Tibial nerve (tissue), 4 donors: Measurements from ENCODE around the gene SSR1. TPM values are rescaled to one million over a fixed set of nuclear protein-coding genes. Genes with fewer than 3 reads are reported as not detected.

Experiments used
- DNase-seq, 2 donors: peaks; one replicate each; pipeline ENCODE4 v3.0.0-alpha.2; 2019; ENCODE audit warnings: low spot score in 2 of 2
- H3K27ac ChIP-seq, 4 donors: fragments of 200-600 bp; sonication (generic) in 3 of 4; one replicate each; pipeline ENCODE4 v1.5.1; 2017 to 2019; ENCODE audit warnings: mild to moderate bottlenecking in 1 of 4
- H3K27me3 ChIP-seq, 2 donors: fragments of 200-600 bp; sonication (generic) in 1 of 2; one replicate each; pipeline versions ENCODE4 v1.5.1 to v1.6.0; 2017 to 2019
- H3K36me3 ChIP-seq, 3 donors: fragments of 200-600 bp; sonication (generic); one replicate each; pipeline ENCODE4 v1.5.1; 2018 to 2019
- H3K4me1 ChIP-seq, 4 donors: fragments of 200-600 bp; sonication (generic) in 3 of 4; one replicate each; pipeline ENCODE4 v1.5.1; 2017 to 2019
- H3K4me3 ChIP-seq, 4 donors: fragments of 200-600 bp; sonication (generic) in 3 of 4; one replicate each; pipeline ENCODE4 v1.5.1; 2017 to 2019; ENCODE audit warnings: mild to moderate bottlenecking in 1 of 4, moderate library complexity in 1 of 4
- H3K9me3 ChIP-seq, 4 donors: fragments of 200-600 bp; sonication (generic) in 3 of 4; one replicate each; pipeline ENCODE4 v1.5.1; 2017 to 2019
- EP300 ChIP-seq, 2 donors: sonication (generic); formaldehyde crosslinking; IDR thresholded peaks; one replicate each; pipeline ENCODE4 v1.6.1; 2017; ENCODE audit warnings: antibody characterized with exemption in 2 of 2, mild to moderate bottlenecking in 1 of 2
- POLR2A ChIP-seq, 2 donors: fragments of 450-650 bp; IDR thresholded peaks; one replicate each; pipeline ENCODE4 v1.6.1; 2017; ENCODE audit warnings: antibody characterized with exemption in 2 of 2, mild to moderate bottlenecking in 2 of 2, moderate library complexity in 2 of 2
- WGBS, 2 donors: methylation state at CpG; one replicate each; pipeline ENCODE4 v1.1.5; 2018; 5-methylcytosine and 5-hydroxymethylcytosine counted together
- total RNA-seq, 4 donors: library from RNA; depleted of rRNA; stranded (reverse); fragments of >200 nt; gene quantifications; one replicate each; pipeline ENCODE4 v1.1.0, GENCODE V29; 2016
- TF ChIP-seq, protein P1 (sequence below), 5 experiments: fragments of 200-600 bp in 3 of 5; fragments of 450-650 bp in 2 of 5; sonication (generic) in 3 of 5; IDR thresholded peaks; one replicate each; pipeline ENCODE4 v1.5.1; 2016 to 2019; ENCODE audit warnings: antibody characterized with exemption in 5 of 5, mild to moderate bottlenecking in 3 of 5, moderate library complexity in 2 of 5

SSR1 gene
- total RNA-seq, 4 donors from 2014 or later = 30.8 to 68.2 (median 51.5) TPM

- Histone ChIP-seq H3K36me3 (peaks cover 0 to 5% (median 0%) of the 10 kb centered on the region in 3 donors), H3K27me3 (no peaks in the 10 kb centered on the region)
Observed at GRCh38 chr6:7271205-7271534, 41.8 kb downstream of the SSR1 start.

DNA sequence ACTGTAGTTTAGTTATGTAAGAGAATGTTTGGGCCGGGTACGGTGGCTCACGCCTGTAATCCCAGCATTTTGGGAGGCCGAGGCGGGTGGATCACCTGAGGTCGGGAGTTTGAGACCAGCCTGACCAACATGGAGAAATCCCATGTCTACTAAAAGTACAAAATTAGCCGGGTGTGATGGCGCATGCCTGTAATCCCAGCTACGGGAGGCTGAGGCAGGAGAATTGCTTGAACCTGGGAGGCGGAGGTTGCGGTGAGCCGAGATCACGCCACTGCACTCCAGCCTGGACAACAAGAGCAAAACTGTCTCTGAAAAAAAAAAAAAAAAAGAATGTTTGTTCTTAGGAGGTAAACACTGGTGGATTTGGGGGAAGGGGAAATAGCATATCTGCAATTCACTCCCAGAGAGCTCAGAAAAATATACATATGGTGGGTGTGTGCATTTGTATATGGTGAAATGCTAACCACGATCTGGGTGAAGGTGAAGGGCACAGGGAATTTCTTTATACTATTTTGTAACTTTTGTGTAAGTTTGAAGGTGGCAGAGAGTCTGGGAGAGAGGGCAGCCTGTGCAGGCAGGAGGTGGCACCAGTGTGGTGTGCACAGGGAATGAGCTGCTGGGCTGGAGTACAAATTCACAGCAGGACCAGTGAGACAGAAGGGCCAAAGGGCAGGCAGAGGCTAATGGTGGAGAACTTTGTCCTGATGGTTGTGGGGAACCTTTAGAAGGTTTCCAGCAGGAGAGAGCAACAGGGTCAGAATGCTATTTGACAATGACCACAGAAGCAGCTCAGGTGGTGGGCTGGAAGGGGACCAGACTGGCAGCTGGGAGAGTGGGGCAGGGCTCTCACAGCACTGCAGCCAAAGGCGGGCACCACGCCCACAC is 42.4 kb downstream of the SSR1 start:
- Histone ChIP-seq H3K9me3 (no peaks in the 10 kb centered on the region), H3K36me3 (peaks cover 0 to 5% (median 0%) of the 10 kb centered on the region in 3 donors), H3K27ac (no peak overlapping the region), H3K4me1 (peaks cover 0 to 8% (median 0%) of the 10 kb centered on the region in 4 donors), H3K27me3 (no peaks in the 10 kb centered on the region), H3K4me3 (no peak overlapping the region)
- TF ChIP-seq POLR2A (IDR thresholded peaks at IDR 0.05) = no peak
- TF ChIP-seq, protein P1, sequence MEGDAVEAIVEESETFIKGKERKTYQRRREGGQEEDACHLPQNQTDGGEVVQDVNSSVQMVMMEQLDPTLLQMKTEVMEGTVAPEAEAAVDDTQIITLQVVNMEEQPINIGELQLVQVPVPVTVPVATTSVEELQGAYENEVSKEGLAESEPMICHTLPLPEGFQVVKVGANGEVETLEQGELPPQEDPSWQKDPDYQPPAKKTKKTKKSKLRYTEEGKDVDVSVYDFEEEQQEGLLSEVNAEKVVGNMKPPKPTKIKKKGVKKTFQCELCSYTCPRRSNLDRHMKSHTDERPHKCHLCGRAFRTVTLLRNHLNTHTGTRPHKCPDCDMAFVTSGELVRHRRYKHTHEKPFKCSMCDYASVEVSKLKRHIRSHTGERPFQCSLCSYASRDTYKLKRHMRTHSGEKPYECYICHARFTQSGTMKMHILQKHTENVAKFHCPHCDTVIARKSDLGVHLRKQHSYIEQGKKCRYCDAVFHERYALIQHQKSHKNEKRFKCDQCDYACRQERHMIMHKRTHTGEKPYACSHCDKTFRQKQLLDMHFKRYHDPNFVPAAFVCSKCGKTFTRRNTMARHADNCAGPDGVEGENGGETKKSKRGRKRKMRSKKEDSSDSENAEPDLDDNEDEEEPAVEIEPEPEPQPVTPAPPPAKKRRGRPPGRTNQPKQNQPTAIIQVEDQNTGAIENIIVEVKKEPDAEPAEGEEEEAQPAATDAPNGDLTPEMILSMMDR (IDR thresholded peaks at IDR 0.05) = no peak
- no peak for TF ChIP-seq EP300 (IDR thresholded peaks at IDR 0.05)
- no peak for DNase-seq
- 84 to 86% methylated on average over 16 of the region's 16 CpGs for WGBS, 2 donors

More at GRCh38 chr6:7271205-7271534, 41.8 kb downstream of the SSR1 start:
- 69 to 86% methylated on average over 11 of the region's 11 CpGs for WGBS, 2 donors
- TF ChIP-seq POLR2A (IDR thresholded peaks at IDR 0.05) (no peak), EP300 (IDR thresholded peaks at IDR 0.05) (no peak)
- TF ChIP-seq, protein P1 (IDR thresholded peaks at IDR 0.05) = no peak
- Histone ChIP-seq H3K4me3 (no peak overlapping the region), H3K4me1 (peaks cover 0 to 8% (median 0%) of the 10 kb centered on the region in 4 donors), H3K27ac (no peak overlapping the region), H3K9me3 (no peaks in the 10 kb centered on the region)
- DNase-seq = no peak

DNA sequence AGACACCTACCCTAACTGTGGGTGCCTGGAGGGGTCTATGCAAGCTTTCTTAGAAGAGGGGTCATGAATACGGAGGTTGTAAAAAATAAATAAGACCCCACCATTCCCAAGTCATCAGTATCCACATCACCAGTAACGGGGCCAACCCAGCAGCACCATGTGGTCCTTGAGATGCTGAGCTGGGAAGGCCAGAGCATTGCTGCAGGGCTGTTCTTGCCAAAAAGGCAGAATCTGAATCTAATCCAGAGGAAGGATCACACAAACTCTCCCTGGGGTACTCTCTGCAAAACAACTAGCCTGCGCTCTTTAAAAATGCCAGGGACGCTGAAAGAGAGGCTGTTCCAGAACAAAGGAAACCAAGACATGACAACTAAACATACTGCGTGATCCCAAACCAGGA is 43.2 kb downstream of the SSR1 start:
- Histone ChIP-seq H3K4me1 (peaks cover 0 to 8% (median 0%) of the 10 kb centered on the region in 4 donors), H3K27ac (no peak overlapping the region), H3K9me3 (no peaks in the 10 kb centered on the region), H3K27me3 (no peaks in the 10 kb centered on the region), H3K36me3 (peaks cover 0 to 5% (median 0%) of the 10 kb centered on the region in 3 donors), H3K4me3 (no peak overlapping the region)
- 61 to 71% methylated on average over 5 of the region's 5 CpGs for WGBS, 2 donors
- TF ChIP-seq POLR2A (IDR thresholded peaks at IDR 0.05) (no peak), EP300 (IDR thresholded peaks at IDR 0.05) (no peak)
- TF ChIP-seq, protein P1 (IDR thresholded peaks at IDR 0.05) = no peak
- DNase-seq = no peak

GRCh38 chr6:7268816-7269555 is 44.0 kb downstream of the SSR1 start:
- Histone ChIP-seq H3K36me3 (peaks cover 0 to 5% (median 0%) of the 10 kb centered on the region in 3 donors), H3K4me1 (peaks cover 0 to 8% (median 0%) of the 10 kb centered on the region in 4 donors), H3K27ac (no peak overlapping the region), H3K27me3 (no peaks in the 10 kb centered on the region), H3K9me3 (no peaks in the 10 kb centered on the region), H3K4me3 (no peak overlapping the region)
- WGBS, 2 donors = 82 to 85% methylated on average over 17 to 22 of the region's 23 CpGs
- no peak for DNase-seq
- TF ChIP-seq EP300 (IDR thresholded peaks at IDR 0.05) (no peak), POLR2A (IDR thresholded peaks at IDR 0.05) (no peak)
- TF ChIP-seq, protein P1 (IDR thresholded peaks at IDR 0.05) = no peak

- no peak overlapping the region for H3K4me3 ChIP-seq
- TF ChIP-seq POLR2A (IDR thresholded peaks at IDR 0.05) (no peak), EP300 (IDR thresholded peaks at IDR 0.05) (no peak)
- TF ChIP-seq, protein P1 (IDR thresholded peaks at IDR 0.05) = no peak
- H3K9me3 ChIP-seq = no peaks in the 10 kb centered on the region
- peaks cover 0 to 8% (median 0%) of the 10 kb centered on the region in 4 donors for H3K4me1 ChIP-seq
- peaks cover 0 to 5% (median 0%) of the 10 kb centered on the region in 3 donors for H3K36me3 ChIP-seq
- DNase-seq = no peak
- 89 to 94% methylated on average over 18 to 20 of the region's 20 CpGs for WGBS, 2 donors
- no peaks in the 10 kb centered on the region for H3K27me3 ChIP-seq
- H3K27ac ChIP-seq = no peak overlapping the region
Observed at GRCh38 chr6:7268362-7268761, 44.6 kb downstream of the SSR1 start.
